GM10248 (cell line): ENCODE results near the gene ENOX1.

Experiments used
- CTCF ChIA-PET: fragments of 300-600 bp; sonication (Branson Sonifier 250); formaldehyde crosslinking; extraction: SDS; loops from one replicate; lab custom pipeline; 2021; ENCODE audit warnings: antibody characterized with exemption; lab: Yijun Ruan, JAX
- POLR2A ChIA-PET: fragments of 350-650 bp; sonication (Branson Sonifier 250); formaldehyde crosslinking; extraction: SDS; loops from one replicate; lab custom pipeline; 2020; ENCODE audit warnings: antibody characterized with exemption; lab: Yijun Ruan, JAX
- DNase-seq: peaks from one replicate; pipeline ENCODE4 v3.0.0; 2012; ENCODE audit errors: extremely low spot score
- CTCF ChIP-seq: IDR thresholded peaks from 2 replicates; pipeline ENCODE4 v1.5.1; 2012; ENCODE audit warnings: mild to moderate bottlenecking, low read depth; ENCODE audit errors: extremely low read depth, missing control alignments, control extremely low read depth

Gene ENOX1

GRCh38 chr13:43408274-43408673, 378.5 kb downstream of the ENOX1 start:
- no peak for DNase-seq
- no peak for TF ChIP-seq CTCF
- POLR2A ChIA-PET: no interaction called here
- CTCF ChIA-PET: no interaction called here

GRCh38 chr13:43407023-43407581, 379.7 kb downstream of the ENOX1 start:
- POLR2A ChIA-PET: no interaction called here
- CTCF ChIA-PET: interaction anchor here (1.2 kb wide), 1 partner anchor 12 kb away, joined by 3 read pairs; no protein-coding TSS in a partner anchor
- DNase-seq: no peak
- TF ChIP-seq CTCF: no peak

- ChIA-PET POLR2A (no interaction called here), CTCF (no interaction called here)
- DNase-seq: no peak
- no peak for TF ChIP-seq CTCF
These were observed 381.3 kb downstream of the ENOX1 start for GRCh38 chr13:43405457-43405856.

GRCh38 chr13:43402380-43402779, 384.4 kb downstream of the ENOX1 start:
- CTCF ChIA-PET: interaction anchor here (0.6 to 1.1 kb wide), 2 partner anchors 12 to 209 kb away, joined by 3 read pairs; no protein-coding TSS in a partner anchor
- no peak for TF ChIP-seq CTCF
- POLR2A ChIA-PET: no interaction called here
- no peak for DNase-seq

- ChIA-PET CTCF (no interaction called here), POLR2A (no interaction called here)
- TF ChIP-seq CTCF: no peak
- DNase-seq: no peak
These were observed 385.4 kb downstream of the ENOX1 start for GRCh38 chr13:43401361-43401760.

GRCh38 chr13:43397111-43397510, 389.7 kb downstream of the ENOX1 start:
- TF ChIP-seq CTCF: no peak
- ChIA-PET CTCF (no interaction called here), POLR2A (no interaction called here)
- DNase-seq: no peak

GRCh38 chr13:43391036-43391435, 395.7 kb downstream of the ENOX1 start:
- DNase-seq: no peak
- ChIA-PET CTCF (interaction anchor here (1.0 to 1.1 kb wide), 3 partner anchors 8 to 34 kb away, joined by 3 read pairs; no protein-coding TSS in a partner anchor), POLR2A (no interaction called here)
- TF ChIP-seq CTCF: no peak
